ENCODE results near the gene CAMTA1.

The CAMTA1 gene

DNA sequence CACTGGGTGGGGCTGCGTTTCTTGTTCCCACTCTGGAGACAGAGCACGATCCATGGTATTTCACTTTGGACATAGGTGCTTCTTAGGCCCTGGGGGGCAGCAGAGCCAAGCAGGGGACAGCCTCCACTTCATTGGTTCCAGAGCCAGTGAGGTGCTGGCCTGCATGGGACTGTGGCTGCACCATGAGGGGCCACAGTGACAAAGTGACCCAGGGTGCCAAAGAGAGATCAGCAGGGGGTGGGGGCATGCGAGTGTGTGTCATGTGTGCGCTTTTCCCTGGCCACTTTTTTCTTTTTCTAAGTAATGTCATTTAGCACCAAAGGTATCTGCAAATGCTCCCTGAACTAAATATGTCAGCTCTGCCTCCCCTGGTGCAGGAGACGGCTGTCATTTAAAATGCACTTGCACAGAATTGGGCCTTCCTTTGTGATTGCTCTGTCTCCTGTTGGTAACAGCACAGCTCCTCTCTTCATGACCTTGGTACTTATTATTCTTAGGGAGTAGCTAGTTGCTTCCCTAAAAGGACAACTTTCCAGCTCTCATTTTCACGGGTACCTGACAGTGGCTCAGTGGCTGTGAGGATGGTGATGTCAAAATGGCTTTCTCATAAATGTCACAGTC, 910.4 kb downstream of the CAMTA1 start:
- H3K4me3 ChIP-seq (ENCODE audit: low read length) = no peak overlapping the region
- no peaks in the 10 kb centered on the region for H3K9me3 ChIP-seq (replicated peaks; ENCODE audit: insufficient read depth, low read length)
- no peak overlapping the region for H2AFZ ChIP-seq (ENCODE audit: low read length)
- no peaks in the 10 kb centered on the region for H3K4me1 ChIP-seq (ENCODE audit: low read length)
- H4K20me1 ChIP-seq (ENCODE audit: insufficient read depth, low read length) = no peaks in the 10 kb centered on the region
- TF ChIP-seq EZH2phosphoT487 (IDR thresholded peaks at IDR 0.05; ENCODE audit: low read length) = no peak
- TF ChIP-seq, protein P1, sequence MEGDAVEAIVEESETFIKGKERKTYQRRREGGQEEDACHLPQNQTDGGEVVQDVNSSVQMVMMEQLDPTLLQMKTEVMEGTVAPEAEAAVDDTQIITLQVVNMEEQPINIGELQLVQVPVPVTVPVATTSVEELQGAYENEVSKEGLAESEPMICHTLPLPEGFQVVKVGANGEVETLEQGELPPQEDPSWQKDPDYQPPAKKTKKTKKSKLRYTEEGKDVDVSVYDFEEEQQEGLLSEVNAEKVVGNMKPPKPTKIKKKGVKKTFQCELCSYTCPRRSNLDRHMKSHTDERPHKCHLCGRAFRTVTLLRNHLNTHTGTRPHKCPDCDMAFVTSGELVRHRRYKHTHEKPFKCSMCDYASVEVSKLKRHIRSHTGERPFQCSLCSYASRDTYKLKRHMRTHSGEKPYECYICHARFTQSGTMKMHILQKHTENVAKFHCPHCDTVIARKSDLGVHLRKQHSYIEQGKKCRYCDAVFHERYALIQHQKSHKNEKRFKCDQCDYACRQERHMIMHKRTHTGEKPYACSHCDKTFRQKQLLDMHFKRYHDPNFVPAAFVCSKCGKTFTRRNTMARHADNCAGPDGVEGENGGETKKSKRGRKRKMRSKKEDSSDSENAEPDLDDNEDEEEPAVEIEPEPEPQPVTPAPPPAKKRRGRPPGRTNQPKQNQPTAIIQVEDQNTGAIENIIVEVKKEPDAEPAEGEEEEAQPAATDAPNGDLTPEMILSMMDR (IDR thresholded peaks at IDR 0.05; ENCODE audit: low read length) = no peak
- no peak for TF ChIP-seq EZH2 (optimal IDR thresholded peaks at IDR 0.05; ENCODE audit: low read depth, low read length)
- no peaks in the 10 kb centered on the region for H3F3A ChIP-seq (ENCODE audit: insufficient read depth, low read length)
- H3K9ac ChIP-seq (ENCODE audit: low read length) = no peak overlapping the region
- H3K79me2 ChIP-seq (ENCODE audit: low read length) = no peaks in the 10 kb centered on the region
- no peak overlapping the region for H3K4me2 ChIP-seq (ENCODE audit: low read depth, low read length)
- no peak overlapping the region for H3K27ac ChIP-seq (ENCODE audit: low read length)
- no peaks in the 10 kb centered on the region for H3K36me3 ChIP-seq (replicated peaks; ENCODE audit: insufficient read depth, low read length)
- H3K9me2 ChIP-seq (replicated peaks; ENCODE audit: insufficient read depth, low read length) = no peaks in the 10 kb centered on the region
- no peak for DNase-seq
- H3K27me3 ChIP-seq (replicated peaks; ENCODE audit: insufficient read depth, low read length) = peaks cover 94% of the 10 kb centered on the region

DNA sequence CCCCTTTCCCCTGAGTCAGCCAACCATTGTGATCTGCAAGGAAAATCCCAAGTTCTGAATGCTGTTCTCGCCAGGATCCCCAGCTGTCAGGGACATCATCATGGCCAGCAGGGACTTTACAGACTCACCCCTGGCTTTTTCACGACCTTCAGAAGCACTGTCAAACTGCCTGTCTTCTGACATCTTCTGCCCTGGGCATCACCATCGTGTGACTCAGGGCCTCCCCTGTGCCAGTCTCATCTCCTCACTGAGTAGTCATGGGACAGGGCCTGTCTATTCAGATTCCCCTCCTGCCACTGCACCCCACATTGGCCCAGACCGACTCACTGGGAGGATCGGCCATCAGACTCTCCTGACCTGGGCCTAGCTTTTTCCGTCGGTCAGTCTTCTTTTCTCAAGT, 913.4 kb downstream of the CAMTA1 start:
- H2AFZ ChIP-seq (ENCODE audit: low read length) = no peak overlapping the region
- no peaks in the 10 kb centered on the region for H3K4me1 ChIP-seq (ENCODE audit: low read length)
- H3K9me2 ChIP-seq (replicated peaks; ENCODE audit: insufficient read depth, low read length) = no peaks in the 10 kb centered on the region
- no peaks in the 10 kb centered on the region for H4K20me1 ChIP-seq (ENCODE audit: insufficient read depth, low read length)
- no peak overlapping the region for H3K4me3 ChIP-seq (ENCODE audit: low read length)
- TF ChIP-seq EZH2 (optimal IDR thresholded peaks at IDR 0.05; ENCODE audit: low read depth, low read length) = no peak
- no peak for TF ChIP-seq EZH2phosphoT487 (IDR thresholded peaks at IDR 0.05; ENCODE audit: low read length)
- TF ChIP-seq, protein P1 (IDR thresholded peaks at IDR 0.05; ENCODE audit: low read length) = no peak
- H3K9me3 ChIP-seq (replicated peaks; ENCODE audit: insufficient read depth, low read length) = no peaks in the 10 kb centered on the region
- H3K36me3 ChIP-seq (replicated peaks; ENCODE audit: insufficient read depth, low read length) = no peaks in the 10 kb centered on the region
- DNase-seq = no peak
- no peaks in the 10 kb centered on the region for H3F3A ChIP-seq (ENCODE audit: insufficient read depth, low read length)
- no peak overlapping the region for H3K9ac ChIP-seq (ENCODE audit: low read length)
- no peaks in the 10 kb centered on the region for H3K79me2 ChIP-seq (ENCODE audit: low read length)
- H3K27me3 ChIP-seq (replicated peaks; ENCODE audit: insufficient read depth, low read length) = peaks cover 99% of the 10 kb centered on the region
- no peak overlapping the region for H3K27ac ChIP-seq (ENCODE audit: low read length)
- no peak overlapping the region for H3K4me2 ChIP-seq (ENCODE audit: low read depth, low read length)

DNA sequence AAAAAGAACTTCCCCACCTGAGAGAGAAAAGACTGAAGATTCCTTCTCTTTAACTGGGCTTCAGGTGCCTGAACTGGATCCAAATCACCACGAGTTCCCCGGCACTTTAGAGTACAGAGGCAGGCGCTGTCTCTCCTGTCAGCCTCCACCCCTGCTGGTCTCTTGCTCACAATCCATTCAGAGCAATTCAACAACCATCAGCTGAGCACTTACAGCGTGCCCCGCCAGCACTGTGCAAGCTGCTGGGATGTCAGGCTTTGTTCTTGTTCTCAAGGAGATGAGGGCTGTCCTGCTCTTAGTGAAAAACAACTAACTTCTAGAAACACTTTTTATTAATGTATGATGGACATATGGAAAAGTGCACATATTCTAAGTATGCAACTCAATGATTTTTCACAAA, 917.1 kb downstream of the CAMTA1 start:
- Histone ChIP-seq H4K20me1 (ENCODE audit: insufficient read depth, low read length) (no peaks in the 10 kb centered on the region), H3K9me2 (replicated peaks; ENCODE audit: insufficient read depth, low read length) (no peaks in the 10 kb centered on the region), H3K9me3 (replicated peaks; ENCODE audit: insufficient read depth, low read length) (no peaks in the 10 kb centered on the region), H3K4me2 (ENCODE audit: low read depth, low read length) (no peak overlapping the region), H3K27me3 (replicated peaks; ENCODE audit: insufficient read depth, low read length) (peaks cover 78% of the 10 kb centered on the region), H3K27ac (ENCODE audit: low read length) (no peak overlapping the region), H3K9ac (ENCODE audit: low read length) (no peak overlapping the region), H2AFZ (ENCODE audit: low read length) (no peak overlapping the region), H3K4me3 (ENCODE audit: low read length) (no peak overlapping the region), H3K4me1 (ENCODE audit: low read length) (no peaks in the 10 kb centered on the region), H3K79me2 (ENCODE audit: low read length) (no peaks in the 10 kb centered on the region), H3F3A (ENCODE audit: insufficient read depth, low read length) (no peaks in the 10 kb centered on the region), H3K36me3 (replicated peaks; ENCODE audit: insufficient read depth, low read length) (no peaks in the 10 kb centered on the region)
- no peak for TF ChIP-seq EZH2 (optimal IDR thresholded peaks at IDR 0.05; ENCODE audit: low read depth, low read length)
- TF ChIP-seq EZH2phosphoT487 (IDR thresholded peaks at IDR 0.05; ENCODE audit: low read length) = no peak
- TF ChIP-seq, protein P1 (IDR thresholded peaks at IDR 0.05; ENCODE audit: low read length) = no peak
- no peak for DNase-seq
